MCF 10A (cell line): Measurements from ENCODE around the gene ATP6V0A4. TPM values are rescaled to one million over a fixed set of nuclear protein-coding genes. Genes with fewer than 3 reads are reported as not detected.

Experiments
- BruUV-seq: library from RNA; stranded (reverse); fragments of 400-500 nt; replicated peaks from 2 replicates; lab custom pipeline; 2021; lab: Mats Ljungman, UMichigan
- CTCF ChIA-PET: fragments of 300-600 bp; sonication (Branson Sonifier 250); formaldehyde crosslinking; extraction: SDS; loops from one replicate; lab custom pipeline; 2021; ENCODE audit warnings: antibody characterized with exemption, inconsistent platforms; lab: Yijun Ruan, JAX
- POLR2A ChIA-PET: fragments of 300-600, 350-650 bp; sonication (Branson Sonifier 250); formaldehyde crosslinking; extraction: SDS; loops from one replicate; lab custom pipeline; 2020; ENCODE audit warnings: antibody characterized with exemption, inconsistent platforms; lab: Yijun Ruan, JAX
- DNase-seq: peaks from one replicate; pipeline ENCODE4 v3.0.0-alpha.2; 2018; ENCODE audit not compliant: unreplicated experiment
- H3K27ac Mint-ChIP-seq: one replicate; pipeline ENCODE4 v1.8.0; 2022; ENCODE audit warnings: mild to moderate bottlenecking, low read depth, mixed read lengths; ENCODE audit not compliant: unreplicated experiment
- H3K27me3 Mint-ChIP-seq: one replicate; pipeline ENCODE4 v1.8.0; 2022; ENCODE audit warnings: mixed read lengths; ENCODE audit not compliant: insufficient read depth, unreplicated experiment
- H3K36me3 Mint-ChIP-seq: one replicate; pipeline ENCODE4 v1.8.0; 2022; ENCODE audit warnings: mild to moderate bottlenecking, moderate library complexity, mixed read lengths; ENCODE audit not compliant: insufficient read depth, unreplicated experiment
- H3K4me1 Mint-ChIP-seq: one replicate; pipeline ENCODE4 v1.8.0; 2022; ENCODE audit warnings: mixed read lengths; ENCODE audit not compliant: insufficient read depth, unreplicated experiment
- H3K4me3 Mint-ChIP-seq: one replicate; pipeline ENCODE4 v1.8.0; 2022; ENCODE audit warnings: mild to moderate bottlenecking, moderate library complexity, mixed read lengths; ENCODE audit not compliant: unreplicated experiment
- H3K9me3 Mint-ChIP-seq: one replicate; pipeline ENCODE4 v1.8.0; 2022; ENCODE audit warnings: mixed read lengths; ENCODE audit not compliant: unreplicated experiment
- intact Hi-C: fragments of 100-400 bp; cut with micrococcal nuclease; formaldehyde crosslinking; loops from 2 replicates; pipeline ENCODE4 v1.14.1; 2022
- total RNA-seq: library from RNA; stranded (reverse); gene quantifications from 2 replicates; pipeline ENCODE4 v1.2.3, GENCODE V29; 2022
- TF ChIP-seq, protein P1 (sequence below): fragments of 200-600 bp; IDR thresholded peaks from one replicate; pipeline ENCODE4 v1.8.0; 2022; ENCODE audit warnings: antibody characterized with exemption, mild to moderate bottlenecking; ENCODE audit not compliant: unreplicated experiment

The ATP6V0A4 gene
- total RNA-seq, 1 experiment from 2014 or later = 0.40 TPM

DNA sequence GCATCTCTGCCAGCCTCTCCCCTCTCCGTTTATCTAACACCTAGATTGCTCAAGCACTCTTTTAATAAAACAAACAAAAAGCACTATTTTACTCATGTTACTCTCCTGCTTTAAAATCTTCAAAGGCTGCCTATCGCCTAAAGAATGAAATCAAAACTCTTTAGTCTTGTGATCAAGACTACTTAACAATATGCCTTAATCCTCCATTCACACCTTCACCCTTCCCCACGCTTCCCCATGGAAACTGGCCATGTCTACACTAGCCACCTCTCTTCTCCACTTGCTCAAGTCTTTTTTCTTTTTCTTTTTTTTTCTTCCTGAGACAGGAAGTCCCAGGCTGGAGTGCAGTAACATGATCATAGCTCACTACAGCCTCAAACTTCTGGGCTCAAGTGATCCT, 48.0 kb downstream of the ATP6V0A4 start:
- ChIA-PET CTCF (interaction anchor here (0.9 kb wide), 2 partner anchors 11 to 1094 kb away, joined by 3 to 5 read pairs; no protein-coding TSS in a partner anchor), POLR2A (no interaction called here)
- H3K36me3 Mint-ChIP-seq = no peaks in the 10 kb centered on the region
- H3K4me3 Mint-ChIP-seq = no peak overlapping the region
- BruUV-seq = no TSS peak
- peaks cover 9% of the 10 kb centered on the region for H3K4me1 Mint-ChIP-seq
- H3K27me3 Mint-ChIP-seq = no peaks in the 10 kb centered on the region
- TF ChIP-seq, protein P1, sequence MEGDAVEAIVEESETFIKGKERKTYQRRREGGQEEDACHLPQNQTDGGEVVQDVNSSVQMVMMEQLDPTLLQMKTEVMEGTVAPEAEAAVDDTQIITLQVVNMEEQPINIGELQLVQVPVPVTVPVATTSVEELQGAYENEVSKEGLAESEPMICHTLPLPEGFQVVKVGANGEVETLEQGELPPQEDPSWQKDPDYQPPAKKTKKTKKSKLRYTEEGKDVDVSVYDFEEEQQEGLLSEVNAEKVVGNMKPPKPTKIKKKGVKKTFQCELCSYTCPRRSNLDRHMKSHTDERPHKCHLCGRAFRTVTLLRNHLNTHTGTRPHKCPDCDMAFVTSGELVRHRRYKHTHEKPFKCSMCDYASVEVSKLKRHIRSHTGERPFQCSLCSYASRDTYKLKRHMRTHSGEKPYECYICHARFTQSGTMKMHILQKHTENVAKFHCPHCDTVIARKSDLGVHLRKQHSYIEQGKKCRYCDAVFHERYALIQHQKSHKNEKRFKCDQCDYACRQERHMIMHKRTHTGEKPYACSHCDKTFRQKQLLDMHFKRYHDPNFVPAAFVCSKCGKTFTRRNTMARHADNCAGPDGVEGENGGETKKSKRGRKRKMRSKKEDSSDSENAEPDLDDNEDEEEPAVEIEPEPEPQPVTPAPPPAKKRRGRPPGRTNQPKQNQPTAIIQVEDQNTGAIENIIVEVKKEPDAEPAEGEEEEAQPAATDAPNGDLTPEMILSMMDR = no peak
- intact Hi-C loops = no loop called here
- no peak for DNase-seq
- no peaks in the 10 kb centered on the region for H3K9me3 Mint-ChIP-seq
- H3K27ac Mint-ChIP-seq = peak overlapping the region; percentile 21

DNA sequence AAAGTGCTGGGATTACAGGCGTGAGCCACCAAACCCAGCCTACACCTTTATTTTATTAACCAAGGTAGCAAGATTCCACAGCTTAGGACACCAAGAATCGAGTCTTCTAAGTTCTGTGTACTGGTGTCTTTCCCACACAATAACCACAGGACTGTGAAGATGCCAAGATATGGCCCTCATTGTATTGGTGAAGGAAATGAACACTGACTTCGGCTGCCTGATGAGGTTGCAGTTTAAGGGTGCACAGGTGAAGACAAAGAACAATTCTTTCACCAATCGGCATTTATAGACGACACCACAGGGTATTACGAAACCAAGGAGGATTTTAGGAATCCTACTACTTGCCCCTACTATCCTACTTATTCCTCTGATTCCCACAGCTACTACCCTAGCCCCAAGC, 49.3 kb downstream of the ATP6V0A4 start:
- intact Hi-C loops = no loop called here
- Mint-ChIP-seq H3K9me3 (no peaks in the 10 kb centered on the region), H3K27me3 (no peaks in the 10 kb centered on the region), H3K4me3 (no peak overlapping the region), H3K4me1 (peaks cover 9% of the 10 kb centered on the region), H3K27ac (no peak overlapping the region), H3K36me3 (no peaks in the 10 kb centered on the region)
- ChIA-PET CTCF (interaction anchor here (0.7 to 1.8 kb wide), 2 partner anchors 10 to 606 kb away, joined by 3 to 11 read pairs; no protein-coding TSS in a partner anchor), POLR2A (interaction anchor here (0.6 kb wide), 1 partner anchor 10 kb away, joined by 3 read pairs; no protein-coding TSS in a partner anchor)
- TF ChIP-seq, protein P1 = no peak
- no peak for DNase-seq
- no TSS peak for BruUV-seq

DNA sequence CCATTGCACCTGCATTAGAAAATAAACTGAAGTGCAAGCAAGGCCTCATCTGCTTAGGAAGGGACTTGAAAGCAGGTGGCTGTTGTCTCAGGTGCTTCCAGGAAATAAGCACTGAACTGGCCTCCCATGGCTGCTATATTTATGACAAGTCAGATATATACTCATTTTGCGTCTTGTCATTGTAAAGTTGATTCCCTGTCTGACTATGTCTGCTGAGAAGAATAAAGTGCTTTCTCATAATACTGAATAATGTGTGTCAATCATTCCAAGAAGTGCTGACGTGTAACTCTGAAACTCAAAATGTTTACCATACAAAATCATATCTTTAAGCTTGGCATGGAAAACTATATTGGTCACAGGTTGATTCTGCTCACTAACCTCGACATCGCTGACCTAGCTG, 51.9 kb downstream of the ATP6V0A4 start:
- no peaks in the 10 kb centered on the region for H3K27me3 Mint-ChIP-seq
- CTCF ChIA-PET = interaction anchor here (0.6 to 1.3 kb wide), 2 partner anchors 10 to 38 kb away, joined by 3 read pairs; no protein-coding TSS in a partner anchor
- no peaks in the 10 kb centered on the region for H3K9me3 Mint-ChIP-seq
- H3K4me3 Mint-ChIP-seq = no peak overlapping the region
- intact Hi-C loops = no loop called here
- BruUV-seq = no TSS peak
- no peak overlapping the region for H3K27ac Mint-ChIP-seq
- DNase-seq = no peak
- POLR2A ChIA-PET = no interaction called here
- H3K4me1 Mint-ChIP-seq = peaks cover 9% of the 10 kb centered on the region
- TF ChIP-seq, protein P1 = no peak
- H3K36me3 Mint-ChIP-seq = no peaks in the 10 kb centered on the region

DNA sequence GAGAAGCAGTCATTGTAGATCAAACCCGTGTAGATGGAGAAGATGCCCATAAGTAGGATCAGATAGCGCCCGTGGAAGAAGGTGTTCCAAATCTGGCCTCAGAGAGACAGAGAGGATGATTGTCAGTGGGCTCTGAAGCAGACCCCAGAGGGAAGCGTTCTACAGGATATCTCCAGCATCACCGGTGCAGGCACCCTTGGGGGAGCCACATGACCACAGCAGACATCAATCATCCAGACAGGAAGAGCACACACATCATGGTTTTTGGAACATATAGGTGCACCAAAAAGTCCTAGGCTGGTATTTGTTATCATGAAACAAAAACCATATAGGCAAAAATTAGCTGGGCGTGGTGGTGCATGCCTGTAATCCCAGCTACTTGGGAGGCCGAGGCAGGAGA, 52.8 kb downstream of the ATP6V0A4 start:
- TF ChIP-seq, protein P1 = no peak
- H3K27ac Mint-ChIP-seq = no peak overlapping the region
- H3K36me3 Mint-ChIP-seq = no peaks in the 10 kb centered on the region
- H3K4me3 Mint-ChIP-seq = no peak overlapping the region
- BruUV-seq = no TSS peak
- ChIA-PET POLR2A (no interaction called here), CTCF (interaction anchor here (0.6 to 1.3 kb wide), 2 partner anchors 11 to 786 kb away, joined by 3 to 4 read pairs; no protein-coding TSS in a partner anchor)
- no peaks in the 10 kb centered on the region for H3K9me3 Mint-ChIP-seq
- intact Hi-C loops = no loop called here
- no peaks in the 10 kb centered on the region for H3K27me3 Mint-ChIP-seq
- DNase-seq = no peak
- H3K4me1 Mint-ChIP-seq = peaks cover 4% of the 10 kb centered on the region
